Kidney epithelial cell (primary cell): ENCODE data around the gene BTBD2. TPM values are rescaled to one million over a fixed set of nuclear protein-coding genes. Genes with fewer than 3 reads are reported as not detected.
A peak's percentile ranks its signal among the peaks of the same experiment; 100 is the strongest.

ENCODE experiments used
- DNase-seq: peaks from one replicate; pipeline ENCODE4 v3.0.0-alpha.2; 2010; ENCODE audit warnings: low read depth
- H3K27me3 ChIP-seq: 2 replicates; pipeline ENCODE4 v1.6.0; 2011; ENCODE audit warnings: low read length; ENCODE audit not compliant: control insufficient read depth, insufficient read depth
- H3K36me3 ChIP-seq: 2 replicates; pipeline ENCODE4 v1.5.1; 2011; ENCODE audit warnings: low read length; ENCODE audit not compliant: control insufficient read depth, insufficient read depth
- H3K4me3 ChIP-seq: 2 replicates; pipeline ENCODE4 v1.5.1; 2011; ENCODE audit warnings: low read depth, mild to moderate bottlenecking, control low read depth, low read length
- total RNA-seq: library from RNA; depleted of rRNA; stranded (reverse); fragments of >200 nt; gene quantifications from 2 replicates; pipeline ENCODE4 v1.2.3, GENCODE V29; 2015
- TF ChIP-seq, protein P1 (sequence below): IDR thresholded peaks from 2 replicates; pipeline ENCODE4 v1.5.1; 2011; ENCODE audit warnings: mild to moderate bottlenecking, moderate library complexity, low read length, control low read depth, inconsistent platforms; ENCODE audit not compliant: insufficient read depth, poor library complexity, severe bottlenecking

The BTBD2 gene
- total RNA-seq, 1 donor from 2014 or later: 51.3 TPM

DNA sequence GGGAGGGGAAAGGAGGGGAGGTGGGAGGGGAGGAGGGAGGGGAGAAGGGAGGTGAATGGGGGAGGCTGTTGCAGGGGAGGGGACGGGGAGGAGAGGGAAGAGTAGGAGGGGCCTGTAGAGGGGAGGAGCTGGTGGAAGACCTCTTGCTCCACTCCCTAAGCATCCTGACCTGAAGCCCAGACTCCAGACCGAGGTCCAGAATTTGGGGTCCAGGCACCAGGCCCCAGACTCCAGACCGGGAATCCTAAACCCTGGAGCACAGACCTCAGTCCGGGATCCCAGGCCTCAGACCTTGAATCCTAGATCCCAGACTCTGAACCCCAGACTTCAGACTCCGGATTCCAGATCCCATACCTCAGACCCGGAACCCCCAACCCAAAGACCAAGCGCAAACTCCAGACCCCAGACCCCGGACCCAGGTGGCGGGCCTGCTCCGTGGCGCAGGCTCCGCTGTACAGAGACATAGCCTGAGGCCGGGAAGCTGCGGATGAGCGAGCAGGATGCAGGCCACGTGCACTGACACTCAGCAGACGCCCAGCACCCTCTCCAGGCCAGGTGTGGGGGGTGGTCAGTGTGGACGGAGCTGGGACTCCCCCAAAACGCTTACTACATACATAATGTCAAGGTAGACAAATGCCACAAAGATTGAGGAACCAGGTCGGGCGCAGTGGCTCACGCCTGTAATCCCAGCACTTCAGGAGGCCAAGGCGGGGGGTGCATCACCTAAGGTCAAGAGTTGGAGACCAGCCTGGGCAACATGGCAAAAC, 710 bp upstream of the BTBD2 start:
- no peaks in the 10 kb centered on the region for H3K36me3 ChIP-seq
- DNase-seq: no peak
- TF ChIP-seq, protein P1, sequence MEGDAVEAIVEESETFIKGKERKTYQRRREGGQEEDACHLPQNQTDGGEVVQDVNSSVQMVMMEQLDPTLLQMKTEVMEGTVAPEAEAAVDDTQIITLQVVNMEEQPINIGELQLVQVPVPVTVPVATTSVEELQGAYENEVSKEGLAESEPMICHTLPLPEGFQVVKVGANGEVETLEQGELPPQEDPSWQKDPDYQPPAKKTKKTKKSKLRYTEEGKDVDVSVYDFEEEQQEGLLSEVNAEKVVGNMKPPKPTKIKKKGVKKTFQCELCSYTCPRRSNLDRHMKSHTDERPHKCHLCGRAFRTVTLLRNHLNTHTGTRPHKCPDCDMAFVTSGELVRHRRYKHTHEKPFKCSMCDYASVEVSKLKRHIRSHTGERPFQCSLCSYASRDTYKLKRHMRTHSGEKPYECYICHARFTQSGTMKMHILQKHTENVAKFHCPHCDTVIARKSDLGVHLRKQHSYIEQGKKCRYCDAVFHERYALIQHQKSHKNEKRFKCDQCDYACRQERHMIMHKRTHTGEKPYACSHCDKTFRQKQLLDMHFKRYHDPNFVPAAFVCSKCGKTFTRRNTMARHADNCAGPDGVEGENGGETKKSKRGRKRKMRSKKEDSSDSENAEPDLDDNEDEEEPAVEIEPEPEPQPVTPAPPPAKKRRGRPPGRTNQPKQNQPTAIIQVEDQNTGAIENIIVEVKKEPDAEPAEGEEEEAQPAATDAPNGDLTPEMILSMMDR: no peak
- no peaks in the 10 kb centered on the region for H3K27me3 ChIP-seq
- peak overlapping the region; percentile 22 for H3K4me3 ChIP-seq

DNA sequence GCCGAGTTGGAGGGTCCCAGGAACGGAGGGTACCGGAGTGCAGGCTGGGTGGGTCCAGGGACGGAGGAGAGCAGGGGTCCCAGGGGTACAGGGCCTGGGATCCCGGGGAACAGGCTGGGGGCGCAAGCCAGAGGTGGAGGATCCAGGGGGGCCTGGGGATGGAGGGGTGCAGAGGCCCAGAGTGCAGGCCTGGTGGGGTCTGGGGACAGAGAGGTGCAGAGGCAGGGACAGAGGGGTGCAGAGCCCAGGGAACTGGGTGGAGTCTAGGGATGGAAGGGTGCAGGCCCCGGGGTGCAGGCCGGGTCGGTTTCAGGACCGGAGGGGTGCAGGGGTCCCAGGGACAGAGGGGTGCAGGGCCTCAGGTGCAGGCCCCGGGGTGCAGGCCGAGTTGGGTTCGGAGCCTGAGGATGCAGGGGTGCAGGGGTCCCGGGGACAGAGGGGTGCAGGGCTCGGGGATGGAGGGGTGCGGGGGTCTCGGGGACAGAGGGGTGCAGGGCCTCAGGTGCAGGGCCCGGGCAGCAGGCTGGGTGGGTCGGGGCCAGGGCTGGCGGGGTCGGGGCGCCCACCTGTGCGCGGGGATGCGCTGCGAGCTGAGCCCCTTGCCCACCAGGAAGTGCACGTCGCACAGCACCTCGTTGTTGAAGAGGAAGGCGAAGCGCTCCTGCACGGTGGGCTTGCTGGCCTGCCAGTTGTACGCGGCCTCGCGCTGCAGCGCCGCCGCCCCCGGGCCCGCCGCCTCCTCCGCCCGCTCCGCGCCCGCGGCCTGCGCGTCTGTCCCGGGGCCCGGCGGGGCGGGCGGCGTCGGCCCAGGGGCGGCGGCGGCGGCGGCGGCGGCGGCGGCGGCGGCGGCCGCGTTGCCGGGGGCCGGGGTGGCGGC, 545 bp downstream of the BTBD2 start:
- no peak for DNase-seq
- TF ChIP-seq, protein P1: no peak
- Histone ChIP-seq H3K27me3 (no peaks in the 10 kb centered on the region), H3K36me3 (no peaks in the 10 kb centered on the region), H3K4me3 (peak overlapping the region; percentile 73)

DNA sequence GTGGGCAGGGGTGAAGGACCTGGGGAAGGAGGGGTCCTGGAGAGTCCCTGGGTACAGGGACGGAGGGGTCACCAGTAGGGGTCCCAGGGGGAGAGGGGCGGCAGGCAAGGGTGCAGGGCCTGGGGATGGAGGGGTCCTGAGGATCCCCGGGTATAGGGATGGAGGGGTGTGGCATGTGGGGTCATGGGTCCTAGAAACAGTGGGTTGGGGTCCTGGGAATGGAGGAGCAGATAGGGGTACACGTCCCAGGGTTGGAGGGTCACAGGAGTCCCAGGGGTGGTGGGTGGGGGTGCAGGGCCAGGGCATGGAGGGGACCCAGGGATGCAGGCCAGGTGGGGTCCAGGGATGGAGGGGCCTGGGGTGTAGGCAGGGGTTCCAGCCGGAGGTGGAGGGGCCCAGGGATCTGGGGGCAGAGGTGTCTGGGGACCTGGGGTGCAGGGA, 1.4 kb downstream of the BTBD2 start:
- Histone ChIP-seq H3K27me3 (no peaks in the 10 kb centered on the region), H3K36me3 (no peaks in the 10 kb centered on the region), H3K4me3 (peak overlapping the region; percentile 73)
- TF ChIP-seq, protein P1: no peak
- DNase-seq: no peak

DNA sequence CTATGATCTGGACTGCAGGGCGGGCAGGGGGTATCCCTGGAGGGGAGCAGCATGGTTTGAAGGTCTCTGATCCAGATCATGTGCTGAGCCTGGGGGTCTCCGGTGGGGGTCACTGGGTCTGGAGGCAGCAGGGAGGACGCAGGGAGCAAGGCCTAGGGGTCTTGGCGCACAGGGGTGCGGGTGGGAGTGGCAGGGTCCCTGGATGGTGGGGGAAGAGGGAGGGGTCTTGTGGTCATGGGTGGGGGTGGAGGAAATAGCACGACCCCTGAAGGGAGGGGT, 1.9 kb downstream of the BTBD2 start:
- DNase-seq: no peak
- no peaks in the 10 kb centered on the region for H3K27me3 ChIP-seq
- no peak overlapping the region for H3K4me3 ChIP-seq
- H3K36me3 ChIP-seq: no peaks in the 10 kb centered on the region
- TF ChIP-seq, protein P1: no peak

DNA sequence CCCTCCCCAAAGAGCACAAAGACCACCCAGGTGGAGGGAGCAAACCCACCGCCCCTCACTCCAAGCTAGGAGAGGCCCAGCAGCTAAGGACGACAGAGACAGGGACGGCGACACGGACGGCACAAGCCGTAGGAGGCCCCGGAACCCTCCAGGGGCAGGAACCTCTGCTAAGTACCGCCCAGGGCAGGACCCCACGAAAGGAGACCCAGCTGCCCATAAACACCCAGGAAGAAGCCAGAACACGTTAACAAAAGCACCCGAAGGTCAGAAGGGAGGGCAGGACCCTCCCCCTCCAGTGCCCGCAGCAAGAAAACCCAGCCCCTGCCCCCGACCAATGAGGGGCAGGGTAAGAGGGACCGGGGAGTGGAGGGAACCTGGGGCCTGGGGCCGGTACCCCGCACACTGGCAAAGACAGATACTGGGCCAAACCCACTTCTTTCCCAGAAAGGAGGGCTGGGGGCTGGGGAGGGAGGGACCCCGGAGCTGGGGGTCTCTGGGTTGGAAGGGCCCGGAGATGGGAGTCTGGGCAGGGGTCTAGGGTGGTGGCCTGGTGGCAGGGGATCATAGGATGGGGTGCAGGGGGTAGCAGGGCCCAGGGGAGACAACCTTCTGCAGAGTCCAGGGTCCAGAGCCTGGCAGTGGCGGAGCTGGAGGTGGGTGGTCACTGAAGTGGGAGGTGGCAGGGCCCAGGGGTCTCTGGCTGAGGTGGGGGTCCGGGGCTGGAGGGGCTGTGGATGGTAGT, 2.4 kb downstream of the BTBD2 start:
- Histone ChIP-seq H3K36me3 (no peaks in the 10 kb centered on the region), H3K4me3 (no peak overlapping the region), H3K27me3 (no peaks in the 10 kb centered on the region)
- TF ChIP-seq, protein P1: no peak
- no peak for DNase-seq
